NCI-H524 (cell line): Measurements from ENCODE around the gene MCTP1.
A peak's percentile ranks its signal among the peaks of the same experiment; 100 is the strongest.

Experiments
- DNase-seq, 2 experiments: peaks; one replicate each; lab custom pipeline; 2025; lab: John Stamatoyannopoulos, UW

Gene MCTP1

GRCh38 chr5:94812232-94812631 lies 472.7 kb downstream of the MCTP1 start:
- no peak for DNase-seq

GRCh38 chr5:94811331-94811730 lies 473.6 kb downstream of the MCTP1 start:
- no peak for DNase-seq

- DNase-seq, result no peak
Measured at GRCh38 chr5:94810877-94811276, 474.0 kb downstream of the MCTP1 start.

- DNase-seq, result peak; percentile 9 to 71
Measured at GRCh38 chr5:94810281-94810680, 474.6 kb downstream of the MCTP1 start.

GRCh38 chr5:94808497-94808896 lies 476.4 kb downstream of the MCTP1 start:
- no peak for DNase-seq

- peak; percentile 74 to 90 for DNase-seq
Measured at GRCh38 chr5:94807985-94808384, 476.9 kb downstream of the MCTP1 start.

- DNase-seq, result no peak
Measured at GRCh38 chr5:94802450-94802849, 482.4 kb downstream of the MCTP1 start.

- DNase-seq, result peak in 1 of 2 experiments; percentile 22
Measured at GRCh38 chr5:94796586-94796985, 488.3 kb downstream of the MCTP1 start.

- no peak for DNase-seq
Measured at GRCh38 chr5:94793816-94794198, 491.1 kb downstream of the MCTP1 start.

GRCh38 chr5:94793113-94793815 lies 491.6 kb downstream of the MCTP1 start:
- DNase-seq, result peak in 1 of 2 experiments; percentile 44

- no peak for DNase-seq
Measured at GRCh38 chr5:94791829-94792228, 493.1 kb downstream of the MCTP1 start.

GRCh38 chr5:94788527-94788926 lies 496.4 kb downstream of the MCTP1 start:
- DNase-seq, result no peak

- peak in 1 of 2 experiments; percentile 43 for DNase-seq
Measured at GRCh38 chr5:94784536-94785505, 500.1 kb downstream of the MCTP1 start.

GRCh38 chr5:94782383-94782782 lies 502.5 kb downstream of the MCTP1 start:
- no peak for DNase-seq

GRCh38 chr5:94779684-94780083 lies 505.2 kb downstream of the MCTP1 start:
- no peak for DNase-seq

GRCh38 chr5:94778732-94779131 lies 506.2 kb downstream of the MCTP1 start:
- DNase-seq, result no peak

GRCh38 chr5:94778299-94778698 lies 506.6 kb downstream of the MCTP1 start:
- DNase-seq, result no peak

GRCh38 chr5:94777056-94777880 lies 507.6 kb downstream of the MCTP1 start:
- DNase-seq, result peak in 1 of 2 experiments; percentile 8

GRCh38 chr5:94776167-94776566 lies 508.7 kb downstream of the MCTP1 start:
- peak; percentile 87 to 94 for DNase-seq

- no peak for DNase-seq
Measured at GRCh38 chr5:94775088-94775487, 509.8 kb downstream of the MCTP1 start.

- DNase-seq, result peak in 1 of 2 experiments; percentile 33
Measured at GRCh38 chr5:94771742-94772141, 513.2 kb downstream of the MCTP1 start.

GRCh38 chr5:94769996-94770395 lies 514.9 kb downstream of the MCTP1 start:
- DNase-seq, result no peak
